Ascending aorta (tissue), 2 donors: ENCODE measurements around the gene SUPT20HL1. TPM values are rescaled to one million over a fixed set of nuclear protein-coding genes. Genes with fewer than 3 reads are reported as not detected.

Source experiments
- DNase-seq, 2 donors: peaks; one replicate each; pipeline ENCODE4 v3.0.0-alpha.2; 2019; ENCODE audit warnings: low spot score in 2 of 2
- H3K27ac ChIP-seq, 2 donors: fragments of 200-600 bp; sonication (generic); one replicate each; pipeline ENCODE4 v1.5.1; 2016 to 2017; ENCODE audit warnings: mild to moderate bottlenecking in 1 of 2
- H3K27me3 ChIP-seq: fragments of 200-600 bp; sonication (generic); one replicate; pipeline ENCODE4 v1.5.1; 2017
- H3K36me3 ChIP-seq, 2 donors: fragments of 200-600 bp; sonication (generic); one replicate each; pipeline ENCODE4 v1.5.1; 2016
- H3K4me1 ChIP-seq, 2 donors: fragments of 200-600 bp; sonication (generic); one replicate each; pipeline ENCODE4 v1.5.1; 2016 to 2017; ENCODE audit warnings: mild to moderate bottlenecking in 1 of 2
- H3K4me3 ChIP-seq, 2 donors: fragments of 200-600 bp; sonication (generic); one replicate each; pipeline ENCODE4 v1.5.1; 2016 to 2017; ENCODE audit warnings: mild to moderate bottlenecking in 1 of 2
- H3K9me3 ChIP-seq, 2 donors: fragments of 200-600 bp; sonication (generic); one replicate each; pipeline ENCODE4 v1.5.1; 2016
- CTCF ChIP-seq, 3 experiments: fragments of 200-600 bp in 2 of 3; fragments of 450-650 bp in 1 of 3; sonication (generic) in 2 of 3; IDR thresholded peaks; one replicate each; pipeline ENCODE4 v1.5.1; 2016 to 2019; ENCODE audit warnings: antibody characterized with exemption in 3 of 3, mild to moderate bottlenecking in 1 of 3, moderate library complexity in 1 of 3
- intact Hi-C: fragments of 100-400 bp; cut with DNase I; formaldehyde crosslinking; loops from one replicate; pipeline ENCODE4 v1.15.1; 2023
- total RNA-seq: library from RNA; depleted of rRNA; stranded (reverse); fragments of >200 nt; gene quantifications from one replicate; pipeline ENCODE4 v1.1.0, GENCODE V29; 2016

The SUPT20HL1 gene
- total RNA-seq, 1 donor from 2014 or later: 1.7 TPM

GRCh38 chrX:24339911-24340310 lies 20.5 kb upstream of the SUPT20HL1 start:
- intact Hi-C loops: no loop called here
- H3K4me3 ChIP-seq: no peak overlapping the region
- no peaks in the 10 kb centered on the region for H3K4me1 ChIP-seq
- TF ChIP-seq CTCF (IDR thresholded peaks at IDR 0.05): no peak
- H3K27ac ChIP-seq: no peak overlapping the region
- no peaks in the 10 kb centered on the region for H3K36me3 ChIP-seq
- DNase-seq: no peak
- no peaks in the 10 kb centered on the region for H3K9me3 ChIP-seq
- H3K27me3 ChIP-seq: no peaks in the 10 kb centered on the region

- intact Hi-C loops: no loop called here
- H3K36me3 ChIP-seq: no peaks in the 10 kb centered on the region
- no peak overlapping the region for H3K27ac ChIP-seq
- DNase-seq: no peak
- no peaks in the 10 kb centered on the region for H3K4me1 ChIP-seq
- no peak for TF ChIP-seq CTCF (IDR thresholded peaks at IDR 0.05)
- H3K4me3 ChIP-seq: no peak overlapping the region
- H3K27me3 ChIP-seq: no peaks in the 10 kb centered on the region
- H3K9me3 ChIP-seq: no peaks in the 10 kb centered on the region
Observed at GRCh38 chrX:24340501-24340900, 19.9 kb upstream of the SUPT20HL1 start.

GRCh38 chrX:24341795-24342194 lies 18.6 kb upstream of the SUPT20HL1 start:
- no peaks in the 10 kb centered on the region for H3K9me3 ChIP-seq
- H3K4me1 ChIP-seq: no peaks in the 10 kb centered on the region
- no peak for DNase-seq
- TF ChIP-seq CTCF (IDR thresholded peaks at IDR 0.05): no peak
- H3K27me3 ChIP-seq: no peaks in the 10 kb centered on the region
- no peaks in the 10 kb centered on the region for H3K36me3 ChIP-seq
- H3K27ac ChIP-seq: no peak overlapping the region
- H3K4me3 ChIP-seq: no peak overlapping the region
- intact Hi-C loops: no loop called here

- intact Hi-C loops: no loop called here
Observed at GRCh38 chrX:24343719-24344118, 16.7 kb upstream of the SUPT20HL1 start.

GRCh38 chrX:24347881-24348280 lies 12.6 kb upstream of the SUPT20HL1 start:
- intact Hi-C loops: no loop called here
- H3K36me3 ChIP-seq: no peaks in the 10 kb centered on the region
- H3K9me3 ChIP-seq: no peaks in the 10 kb centered on the region
- TF ChIP-seq CTCF (IDR thresholded peaks at IDR 0.05): no peak
- no peak overlapping the region for H3K27ac ChIP-seq
- DNase-seq: no peak
- H3K4me1 ChIP-seq: no peaks in the 10 kb centered on the region
- no peak overlapping the region for H3K4me3 ChIP-seq
- H3K27me3 ChIP-seq: no peaks in the 10 kb centered on the region

More at GRCh38 chrX:24343719-24344118, 16.7 kb upstream of the SUPT20HL1 start:
- no peak overlapping the region for H3K27ac ChIP-seq
- H3K27me3 ChIP-seq: no peaks in the 10 kb centered on the region
- no peaks in the 10 kb centered on the region for H3K4me1 ChIP-seq
- DNase-seq: no peak
- no peaks in the 10 kb centered on the region for H3K36me3 ChIP-seq
- no peak overlapping the region for H3K4me3 ChIP-seq
- H3K9me3 ChIP-seq: no peaks in the 10 kb centered on the region
- no peak for TF ChIP-seq CTCF (IDR thresholded peaks at IDR 0.05)

GRCh38 chrX:24350217-24350616 lies 10.2 kb upstream of the SUPT20HL1 start:
- Histone ChIP-seq H3K4me3 (no peak overlapping the region), H3K27me3 (no peaks in the 10 kb centered on the region), H3K27ac (no peak overlapping the region), H3K4me1 (no peaks in the 10 kb centered on the region), H3K9me3 (no peaks in the 10 kb centered on the region), H3K36me3 (no peaks in the 10 kb centered on the region)
- no peak for TF ChIP-seq CTCF (IDR thresholded peaks at IDR 0.05)
- intact Hi-C loops: no loop called here
- no peak for DNase-seq
